GM12878 (cell line): ENCODE measurements around the gene CAMK4. TPM values are rescaled to one million over a fixed set of nuclear protein-coding genes. Genes with fewer than 3 reads are reported as not detected.

Source experiments
- ATAC-seq: fragments of 200-7000 bp; cut with Tn5 transposase; 3 replicates; pipeline ENCODE4 v1.9.1; 2020; ENCODE audit warnings: mild to moderate bottlenecking, moderate library complexity
- BruUV-seq: library from RNA; stranded (reverse); fragments of 400-500 nt; replicated peaks from 2 replicates; lab custom pipeline; 2021; lab: Mats Ljungman, UMichigan
- CTCF ChIA-PET: fragments of 300-600 bp; sonication (Branson Sonifier 250); formaldehyde crosslinking; extraction: SDS; loops from one replicate; lab custom pipeline; 2021; ENCODE audit warnings: inconsistent platforms; lab: Yijun Ruan, JAX
- POLR2A ChIA-PET: fragments of 350-600 bp; formaldehyde crosslinking; extraction: SDS; loops from one replicate; lab custom pipeline; 2021; ENCODE audit warnings: inconsistent platforms; lab: Charles Lee
- RAD21 ChIA-PET: fragments of 300-600 bp; sonication (Branson Sonifier 250); formaldehyde crosslinking; loops from one replicate; lab custom pipeline; 2023; ENCODE audit warnings: antibody characterized with exemption; ENCODE audit not compliant: unreplicated experiment; lab: Charles Lee
- SMC1A ChIA-PET: fragments of 300-600 bp; sonication (Branson Sonifier 250); formaldehyde crosslinking; loops from one replicate; lab custom pipeline; 2023; ENCODE audit not compliant: unreplicated experiment, uncharacterized antibody; lab: Charles Lee
- DNase-seq: peaks from one replicate; pipeline ENCODE4 v3.0.0-alpha.2; 2011; ENCODE audit warnings: low read depth, low spot score
- FAIRE-seq: peaks from 3 replicates; lab custom pipeline; 2011; peaks lifted over from hg19 to GRCh38; lab: Jason Lieb, UNC
- H2AFZ ChIP-seq: 2 replicates; pipeline ENCODE4 v1.6.0; 2011; ENCODE audit warnings: low read depth, low read length, control low read depth; ENCODE audit not compliant: control insufficient read depth
- H3K27ac ChIP-seq: 2 replicates; pipeline ENCODE4 v1.5.1; 2011; ENCODE audit warnings: control low read depth; ENCODE audit not compliant: control insufficient read depth, insufficient read depth
- H3K27me3 ChIP-seq, 2 experiments: replicated peaks in 1 of 2; 2 replicates each; pipeline versions ENCODE4 v1.6.0 to v1.6.1; 2011; ENCODE audit warnings: low read length in 1 of 2; ENCODE audit not compliant: control insufficient read depth in 2 of 2, insufficient read depth in 2 of 2
- H3K36me3 ChIP-seq, 2 experiments: 2 replicates each; pipeline ENCODE4 v1.5.1; 2011; ENCODE audit warnings: low read length in 1 of 2; ENCODE audit not compliant: control insufficient read depth in 2 of 2, insufficient read depth in 2 of 2
- H3K4me1 ChIP-seq: 2 replicates; pipeline ENCODE4 v1.6.1; 2011; ENCODE audit warnings: mild to moderate bottlenecking, low read length, moderate library complexity, mixed read lengths; ENCODE audit not compliant: control insufficient read depth, insufficient read depth
- H3K4me2 ChIP-seq: 2 replicates; pipeline ENCODE4 v1.6.0; 2011; ENCODE audit warnings: control low read depth; ENCODE audit not compliant: control insufficient read depth, insufficient read depth
- H3K4me3 ChIP-seq: fragments of 200-600 bp; sonication (generic); 2 replicates; pipeline ENCODE4 v1.5.1; 2016
- H3K79me2 ChIP-seq: 2 replicates; pipeline ENCODE4 v1.6.0; 2011; ENCODE audit warnings: low read length; ENCODE audit not compliant: control insufficient read depth, insufficient read depth
- H3K9ac ChIP-seq: 2 replicates; pipeline ENCODE4 v1.8.0; 2011; ENCODE audit warnings: low read length, control low read depth, mixed read lengths; ENCODE audit not compliant: control insufficient read depth, insufficient read depth
- H3K9me3 ChIP-seq: replicated peaks from 3 replicates; pipeline ENCODE4 v1.5.1; 2011; ENCODE audit warnings: mild to moderate bottlenecking, low read length; ENCODE audit not compliant: control insufficient read depth, insufficient read depth
- H4K20me1 ChIP-seq: 2 replicates; pipeline ENCODE4 v1.6.0; 2011; ENCODE audit not compliant: control insufficient read depth, insufficient read depth
- CBX5 ChIP-seq: sonication (generic); IDR thresholded peaks from 2 replicates; pipeline ENCODE4 v1.6.1; 2016; ENCODE audit warnings: low read depth, moderate library complexity, mild to moderate bottlenecking, inconsistent platforms
- ETV6 ChIP-seq, 2 experiments: fragments of 450-650 bp in 1 of 2; IDR thresholded peaks in 1 of 2; conservative IDR thresholded peaks in 1 of 2; 2 replicates each; pipeline ENCODE4 v1.6.1; 2014; ENCODE audit warnings: antibody characterized with exemption in 1 of 2, borderline replicate concordance in 1 of 2, low read depth in 1 of 2, mild to moderate bottlenecking in 1 of 2, moderate library complexity in 1 of 2
- HCFC1 ChIP-seq: fragments of 150-350 bp; IDR thresholded peaks from 2 replicates; pipeline ENCODE4 v1.6.1; 2014; ENCODE audit warnings: low read length
- KDM1A ChIP-seq: fragments of 200-600 bp; sonication (generic); IDR thresholded peaks from 2 replicates; pipeline ENCODE4 v1.6.1; 2016; ENCODE audit warnings: borderline replicate concordance
- MEF2B ChIP-seq: fragments of 450-650 bp; IDR thresholded peaks from 2 replicates; pipeline ENCODE4 v1.6.1; 2018; ENCODE audit warnings: mild to moderate bottlenecking, moderate library complexity; ENCODE audit not compliant: partially characterized antibody, poor library complexity, severe bottlenecking
- PBX3 ChIP-seq: IDR thresholded peaks from 2 replicates; pipeline ENCODE4 v1.6.1; 2011; ENCODE audit warnings: mild to moderate bottlenecking, low read depth, low read length, moderate library complexity; ENCODE audit not compliant: insufficient replicate concordance
- RELA ChIP-seq: fragments of 450-650 bp; IDR thresholded peaks from 2 replicates; pipeline ENCODE4 v1.8.0; 2014; ENCODE audit warnings: borderline replicate concordance; ENCODE audit not compliant: partially characterized antibody
- RELB ChIP-seq: fragments of 450-650 bp; IDR thresholded peaks from 2 replicates; pipeline ENCODE4 v1.6.1; 2017; ENCODE audit warnings: low read depth, mild to moderate bottlenecking, moderate library complexity
- RFX5 ChIP-seq: IDR thresholded peaks from 2 replicates; pipeline ENCODE4 v1.6.1; 2011; ENCODE audit warnings: low read depth, low read length, improper control_type of control experiment
- SKIL ChIP-seq: fragments of 450-650 bp; IDR thresholded peaks from 2 replicates; pipeline ENCODE4 v1.6.1; 2017; ENCODE audit warnings: mild to moderate bottlenecking, low read depth, inconsistent platforms; ENCODE audit not compliant: poor library complexity, severe bottlenecking
- SMAD1 ChIP-seq: fragments of 450-650 bp; IDR thresholded peaks from 2 replicates; pipeline ENCODE4 v1.6.1; 2018; ENCODE audit warnings: mild to moderate bottlenecking, low read depth; ENCODE audit not compliant: partially characterized antibody
- STAT1 ChIP-seq: fragments of 450-650 bp; conservative IDR thresholded peaks from 2 replicates; pipeline ENCODE4 v1.6.1; 2014; ENCODE audit warnings: antibody characterized with exemption, mild to moderate bottlenecking
- TAF1 ChIP-seq: IDR thresholded peaks from 2 replicates; pipeline ENCODE4 v1.6.1; 2011; ENCODE audit warnings: mild to moderate bottlenecking, low read depth, low read length, borderline replicate concordance
- ZNF24 ChIP-seq: fragments of 450-650 bp; IDR thresholded peaks from 2 replicates; pipeline ENCODE4 v1.6.1; 2017; ENCODE audit warnings: antibody characterized with exemption, mild to moderate bottlenecking
- WGBS: methylation state at CpG from one replicate; pipeline ENCODE4 v1.1.6; 2016; ENCODE audit warnings: low lambda C conversion rate; ENCODE audit not compliant: insufficient replicate concordance, insufficient coverage; ENCODE audit errors: missing lambda C conversion rate; 5-methylcytosine and 5-hydroxymethylcytosine counted together
- in situ Hi-C: fragments of 300-500 bp; cut with MboI; formaldehyde crosslinking; loops from 9 replicates; pipeline ENCODE4 v1.14.3; 2018; ENCODE audit warnings: mixed read lengths
- intact Hi-C: fragments of 100-400 bp; cut with micrococcal nuclease; formaldehyde crosslinking; loops from one replicate; pipeline ENCODE4 v1.14.2; 2022; ENCODE audit not compliant: unreplicated experiment
- polyA plus RNA-seq, 11 experiments: library from polyadenylated mRNA; depleted of rRNA in 4 of 11; unstranded in 6 of 11; stranded (reverse) in 5 of 11; fragments of >200 nt; fragmentation: Nextera tagmentation in 4 of 11; fragmentation: Illumina TruSeq in 1 of 11; extraction: Ambion mirVana in 4 of 11; extraction: Trizol in 1 of 11; gene quantifications; 1 replicate in 1 of 11; 2 replicates in 10 of 11; pipeline versions ENCODE4 v1.2.1 to v1.2.3, GENCODE V29; 2011 to 2016; ENCODE audit warnings: inconsistent platforms in 2 of 11, missing spikeins in 2 of 11, low read depth in 1 of 11
- total RNA-seq, 4 experiments: library from RNA; depleted of rRNA in 3 of 4; stranded (reverse); fragments of >200 nt in 3 of 4; fragmentation: Illumina TruSeq in 1 of 4; extraction: Trizol in 1 of 4; gene quantifications; 2 replicates each; pipeline versions ENCODE4 v1.2.1 to v1.2.3, GENCODE V29; 2013 to 2021

CAMK4 gene
- total and polyA plus RNA-seq, 10 of the 15 experiments (the other 5 are each of a cell fraction or from before 2014, with no cell fraction given), result 13.3 to 51.9 (median 35.3) TPM

DNA sequence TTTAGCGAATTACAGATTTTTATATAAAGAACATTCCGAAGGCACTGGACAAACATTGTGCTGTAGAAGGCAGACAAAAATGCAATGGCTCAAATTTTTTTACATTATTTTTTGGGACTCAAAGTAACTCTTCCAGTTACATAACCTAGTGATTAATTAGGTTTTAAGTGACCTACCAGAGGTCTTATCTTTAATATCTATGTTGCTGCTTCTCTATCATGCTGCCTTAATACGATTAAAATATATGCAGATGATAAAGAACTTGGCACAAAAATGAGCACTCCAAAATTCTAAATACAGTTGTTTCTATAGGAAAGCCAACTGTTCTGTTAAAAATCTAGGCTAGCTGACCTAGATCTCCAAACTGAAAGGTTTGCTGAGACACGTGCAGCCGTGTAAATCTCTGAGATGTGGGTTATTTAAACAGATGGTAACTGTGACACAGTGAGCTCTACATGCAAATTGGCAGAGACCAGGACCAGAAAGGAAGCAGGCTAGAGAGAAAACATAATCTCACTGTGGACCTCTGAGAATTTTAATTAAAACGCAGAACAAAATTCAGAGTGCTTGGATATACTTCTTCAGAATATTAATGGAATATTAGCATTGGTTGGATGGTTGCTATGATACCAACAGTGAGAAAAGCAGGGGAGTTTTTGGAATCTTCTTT lies 56.2 kb downstream of the CAMK4 start (continued):
- TF ChIP-seq RELB, result no peak
- no peak for TF ChIP-seq PBX3
- TF ChIP-seq MEF2B, result no peak
- TF ChIP-seq SMAD1, result no peak
- no peak for TF ChIP-seq KDM1A

GRCh38 chr5:111282798-111283197 lies 58.6 kb downstream of the CAMK4 start:
- Histone ChIP-seq H3K27me3 (no peaks in the 10 kb centered on the region), H3K79me2 (peaks cover 37% of the 10 kb centered on the region), H3K4me1 (0 out of 2 replicates have a peak, but pooled peaks cover 4% of the 10 kb centered on the region), H4K20me1 (no peaks in the 10 kb centered on the region), H2AFZ (no peak overlapping the region), H3K9ac (no peak overlapping the region), H3K27ac (no peak overlapping the region), H3K9me3 (no peaks in the 10 kb centered on the region; the same call in 1 of the 3 replicates), H3K36me3 (no peaks in the 10 kb centered on the region), H3K4me3 (no peak overlapping the region), H3K4me2 (no peak overlapping the region)
- in situ Hi-C loops, result loop anchor here (10.0 kb wide), 1 partner anchor 528 kb away; no protein-coding TSS in a partner anchor
- RAD21 ChIA-PET, result interaction anchor here (1.2 to 8.8 kb wide), 3 partner anchors 59 to 226 kb away, joined by 3 to 198 read pairs (median 3); partner anchors contain the start of gene CAMK4
- FAIRE-seq (no peak), ATAC-seq (no peak), DNase-seq (no peak)
- BruUV-seq, result no TSS peak
- POLR2A ChIA-PET, result interaction anchor here (2.0 kb wide), 1 partner anchor 58 kb away, joined by 5 read pairs; the partner anchor contains the start of gene CAMK4
- 98% methylated on average over 3 of the region's 3 CpGs for WGBS
- CTCF ChIA-PET, result interaction anchor here (1.1 to 12.2 kb wide), 4 partner anchors 12 to 124 kb away, joined by 4 to 339 read pairs (median 6); no protein-coding TSS in a partner anchor
- SMC1A ChIA-PET, result interaction anchor here (0.7 to 9.9 kb wide), 7 partner anchors 12 to 120 kb away, joined by 3 to 324 read pairs (median 5); partner anchors contain the start of gene CAMK4
- intact Hi-C loops, result no loop called here
- TF ChIP-seq RELA (no peak), TAF1 (no peak), HCFC1 (no peak), ZNF24 (no peak), ETV6 (conservative IDR thresholded peaks at IDR 0.05 in 1 of 2, IDR thresholded peaks at IDR 0.05 in 1 of 2; ENCODE audit: borderline replicate concordance in 1 of 2, low read depth in 1 of 2) (no peak), CBX5 (no peak), RFX5 (no peak), STAT1 (no peak), SKIL (no peak)
